NCI-H2227 (cell line): ENCODE data around the gene TSKS.

ENCODE experiments used
- DNase-seq: peaks from one replicate; lab custom pipeline; 2025; ENCODE audit not compliant: unreplicated experiment; lab: John Stamatoyannopoulos, UW

TSKS gene

DNA sequence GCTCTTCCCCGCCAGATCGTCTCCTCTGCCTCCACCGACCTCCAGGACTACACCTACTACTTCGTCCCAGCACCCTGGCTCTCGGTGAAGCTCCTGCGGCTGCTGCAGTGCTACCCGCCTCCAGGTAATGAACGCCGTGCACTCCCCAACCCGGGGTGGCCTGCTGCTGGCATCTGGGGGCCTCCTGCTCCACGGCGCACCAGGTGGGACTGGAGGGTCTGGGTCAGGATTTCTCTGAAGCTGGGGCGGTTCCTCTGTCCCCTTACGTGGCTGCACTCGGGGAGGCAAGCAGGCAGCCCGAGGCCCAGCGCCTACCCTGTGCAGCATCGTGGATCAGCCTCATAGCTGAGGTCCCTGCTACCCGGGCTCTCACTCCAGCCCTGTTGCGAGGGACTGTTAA lies 32.5 kb upstream of the TSKS start:
- no peak for DNase-seq

DNA sequence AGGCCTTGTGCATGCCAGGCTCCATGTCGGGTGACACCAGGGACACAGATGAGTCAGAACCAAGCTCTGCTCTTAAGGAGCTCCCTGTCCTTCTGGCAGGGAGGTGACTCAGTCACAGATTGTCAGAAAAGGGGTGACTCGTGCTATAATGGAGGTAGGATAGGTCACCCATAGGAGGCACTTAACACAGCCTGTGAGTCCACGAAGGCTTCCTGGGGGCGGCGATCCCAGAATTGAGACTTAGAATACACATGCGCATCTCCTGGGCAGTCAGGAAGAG lies 30.4 kb upstream of the TSKS start:
- DNase-seq = no peak

DNA sequence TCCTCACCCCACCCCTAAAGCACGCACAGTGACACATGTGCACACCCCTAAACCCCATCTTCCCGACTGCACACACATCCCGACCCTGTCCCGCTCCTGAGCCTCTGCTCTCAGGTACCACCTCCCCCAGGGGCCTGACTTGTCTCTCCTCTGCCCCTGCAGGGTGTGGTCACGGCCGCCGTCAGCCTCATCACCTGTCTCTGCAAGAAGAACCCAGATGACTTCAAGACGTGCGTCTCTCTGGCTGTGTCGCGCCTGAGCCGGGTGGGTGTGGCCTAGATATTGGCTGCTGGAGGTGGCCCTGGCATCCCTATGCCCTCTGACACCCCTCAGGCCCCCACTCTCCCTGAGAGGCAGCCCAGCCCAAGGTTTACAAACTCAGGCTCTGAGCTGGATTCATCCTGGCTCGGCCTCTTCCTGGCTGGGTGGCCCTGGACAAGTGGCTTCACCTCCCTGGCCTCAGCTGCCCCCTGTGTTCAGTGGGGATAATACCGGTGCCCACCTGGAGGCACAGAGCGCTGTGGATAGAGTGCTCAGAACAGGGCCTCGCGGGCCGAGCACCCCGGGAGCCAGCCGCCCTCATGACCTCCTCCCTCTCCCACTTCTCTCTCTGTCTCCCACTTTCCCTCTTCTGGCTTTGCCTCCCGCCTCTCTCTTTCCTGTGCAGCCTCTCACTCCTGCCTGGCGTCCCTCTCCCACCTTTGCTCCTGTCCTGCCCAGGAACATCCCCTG lies 29.9 kb upstream of the TSKS start:
- no peak for DNase-seq

DNA sequence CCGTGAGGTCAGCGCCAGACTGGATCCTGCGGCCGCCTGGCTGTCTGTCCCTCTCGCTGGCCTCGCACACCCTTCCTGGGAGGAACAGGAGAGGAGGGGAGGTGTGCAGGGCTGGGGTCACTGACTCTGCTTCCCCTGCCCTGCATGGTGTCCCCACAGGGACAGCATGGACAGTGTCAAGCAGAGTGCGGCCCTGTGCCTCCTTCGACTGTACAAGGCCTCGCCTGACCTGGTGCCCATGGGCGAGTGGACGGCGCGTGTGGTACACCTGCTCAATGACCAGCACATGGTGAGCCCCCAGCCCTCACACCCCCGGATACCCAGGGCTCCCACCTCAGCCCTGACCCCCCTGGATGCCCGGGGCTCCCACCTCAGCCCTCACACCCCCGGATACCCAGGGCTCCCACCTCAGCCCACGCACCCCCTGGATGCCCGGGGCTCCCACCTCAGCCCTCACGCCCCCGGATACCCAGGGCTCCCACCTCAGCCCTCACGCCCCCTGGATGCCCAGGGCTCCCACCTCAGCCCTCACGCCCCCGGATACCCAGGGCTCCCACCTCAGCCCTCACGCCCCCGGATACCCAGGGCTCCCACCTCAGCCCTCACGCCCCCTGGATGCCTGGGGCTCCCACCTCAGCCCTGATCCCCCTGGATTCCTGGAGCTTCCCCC lies 28.8 kb upstream of the TSKS start:
- DNase-seq = no peak

DNA sequence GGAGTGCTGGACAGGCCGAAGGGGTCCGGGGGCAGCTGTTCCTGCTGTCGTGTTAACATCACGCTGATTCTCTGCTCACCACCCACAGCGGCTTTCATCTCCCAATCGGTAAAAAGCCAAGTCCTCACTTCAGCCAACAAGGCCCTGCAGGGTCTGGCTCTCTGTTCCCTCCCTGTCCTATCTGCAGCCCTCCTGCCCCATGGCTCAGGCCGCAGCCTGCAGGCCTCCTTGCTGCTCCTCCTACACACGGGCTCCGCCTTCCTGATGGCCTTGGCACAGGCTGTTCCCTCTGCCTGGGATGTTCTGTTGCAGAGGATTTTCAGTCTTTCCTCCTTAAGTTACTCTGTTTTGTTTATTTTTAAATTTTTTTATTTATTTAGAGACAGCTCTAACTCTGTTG lies 27.8 kb upstream of the TSKS start:
- DNase-seq = no peak

DNA sequence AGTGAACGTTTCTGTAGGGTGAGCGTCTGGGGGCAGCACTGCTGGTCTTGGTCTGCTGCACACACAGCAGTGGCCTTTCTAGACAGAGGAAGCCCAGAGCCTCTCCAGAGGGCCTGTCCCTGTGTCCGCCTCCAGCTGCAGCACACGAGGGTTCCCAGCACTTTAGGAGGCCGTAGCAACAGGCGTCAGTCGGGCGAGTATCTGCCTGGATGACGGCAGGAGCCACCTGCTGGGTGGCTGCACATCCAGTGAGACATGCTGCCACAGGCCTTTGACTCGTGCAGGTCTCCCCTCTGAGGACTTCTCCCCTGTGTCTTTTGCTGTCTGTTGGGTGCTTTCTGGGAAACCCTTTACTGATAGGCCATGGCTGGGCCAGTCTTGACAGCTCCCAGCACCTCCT lies 25.8 kb upstream of the TSKS start:
- no peak for DNase-seq

DNA sequence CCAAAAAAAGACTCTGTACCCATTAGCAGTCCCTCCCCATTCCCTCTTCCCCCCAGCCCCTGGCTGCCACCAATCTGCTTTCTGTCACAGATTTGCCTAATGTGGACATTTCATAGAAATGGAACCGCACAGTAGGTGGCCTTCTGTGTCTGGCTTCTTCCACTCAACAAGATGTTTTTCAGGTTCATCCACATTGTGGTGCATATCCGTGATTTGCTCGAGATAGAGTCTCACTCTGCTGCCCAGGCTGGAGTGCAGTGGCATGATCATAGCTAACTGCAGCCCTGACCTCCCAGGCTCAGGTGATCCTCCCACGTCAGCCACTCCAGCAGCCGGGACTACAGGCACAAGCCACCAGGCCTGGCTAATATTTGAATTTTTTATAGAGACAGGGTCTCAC lies 24.6 kb upstream of the TSKS start:
- DNase-seq = no peak

DNA sequence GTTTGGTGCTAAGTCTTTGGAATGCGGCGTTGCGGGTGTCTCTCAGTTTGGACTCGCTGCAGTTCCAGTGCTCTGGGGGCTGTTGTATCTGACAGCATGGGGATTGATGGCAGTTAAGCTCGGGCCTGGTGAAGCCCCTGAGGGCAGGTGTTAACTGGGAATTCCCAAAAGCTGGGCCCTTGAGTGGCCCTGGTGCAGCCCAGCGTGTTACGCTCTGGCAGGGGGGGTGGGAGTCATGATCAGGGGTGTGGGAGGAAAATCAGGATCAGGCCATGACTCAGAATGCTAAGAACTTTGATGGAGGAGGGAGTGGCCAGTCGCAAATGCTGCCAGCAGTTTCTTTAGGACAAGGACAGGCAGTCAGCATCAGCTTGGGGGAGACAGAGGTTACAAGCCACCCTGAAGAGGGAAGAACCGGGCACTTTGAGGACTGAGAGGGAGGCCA lies 23.3 kb upstream of the TSKS start:
- no peak for DNase-seq

DNA sequence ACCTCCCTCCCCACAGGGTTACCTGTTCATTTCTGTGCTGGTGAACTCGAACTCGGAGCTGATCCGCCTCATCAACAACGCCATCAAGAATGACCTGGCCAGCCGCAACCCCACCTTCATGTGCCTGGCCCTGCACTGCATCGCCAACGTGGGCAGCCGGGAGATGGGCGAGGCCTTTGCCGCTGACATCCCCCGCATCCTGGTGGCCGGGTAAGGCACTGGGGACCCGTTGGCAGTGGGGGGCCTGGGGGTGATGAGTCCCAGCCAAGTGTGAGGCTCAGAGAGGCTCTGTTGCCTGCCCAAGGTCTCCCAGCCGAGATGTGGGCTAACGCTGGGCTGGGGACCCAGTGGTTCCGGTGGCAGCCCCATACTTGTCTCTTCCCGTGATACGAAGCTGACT lies 19.4 kb upstream of the TSKS start:
- DNase-seq = no peak

DNA sequence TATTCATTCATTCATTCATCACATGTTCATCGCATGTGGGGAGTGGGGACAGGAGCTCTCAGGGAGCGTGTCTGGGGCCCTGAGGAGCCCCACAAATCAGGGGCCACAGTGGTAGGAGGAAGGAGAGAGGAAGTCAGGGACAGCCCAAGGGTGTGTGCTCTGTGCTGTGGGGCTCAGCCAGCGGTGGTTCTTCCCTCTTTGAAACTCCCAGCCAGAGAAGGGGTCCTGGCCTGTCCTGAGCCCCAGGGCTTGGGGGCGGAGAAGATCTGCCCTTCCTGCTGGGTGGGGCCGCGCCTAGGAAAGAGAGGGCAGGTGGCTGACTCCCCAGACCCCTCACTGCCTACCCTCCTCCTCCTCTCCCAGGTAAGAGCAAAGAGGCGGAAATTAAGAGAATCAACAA lies 18.3 kb upstream of the TSKS start:
- no peak for DNase-seq

DNA sequence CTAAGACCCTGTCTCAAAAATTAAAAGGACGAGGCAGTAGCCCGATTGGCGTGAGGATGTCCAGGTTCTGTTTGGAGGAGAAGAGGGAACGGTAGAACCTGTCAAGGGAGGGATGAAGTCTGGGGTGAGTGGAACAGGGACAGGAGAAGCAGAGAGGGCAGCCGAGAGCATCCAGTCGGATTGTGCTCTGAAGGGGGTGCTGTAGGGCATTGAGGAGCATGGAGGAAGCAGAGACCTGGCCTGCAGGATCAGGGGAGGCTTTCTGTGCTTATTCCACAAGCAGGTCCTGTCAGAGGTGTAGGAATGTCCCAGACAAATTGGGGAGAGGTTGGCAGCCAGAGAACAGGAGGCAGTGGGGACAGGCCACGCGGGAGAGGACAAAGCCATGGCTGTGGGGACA lies 17.8 kb upstream of the TSKS start:
- no peak for DNase-seq

DNA sequence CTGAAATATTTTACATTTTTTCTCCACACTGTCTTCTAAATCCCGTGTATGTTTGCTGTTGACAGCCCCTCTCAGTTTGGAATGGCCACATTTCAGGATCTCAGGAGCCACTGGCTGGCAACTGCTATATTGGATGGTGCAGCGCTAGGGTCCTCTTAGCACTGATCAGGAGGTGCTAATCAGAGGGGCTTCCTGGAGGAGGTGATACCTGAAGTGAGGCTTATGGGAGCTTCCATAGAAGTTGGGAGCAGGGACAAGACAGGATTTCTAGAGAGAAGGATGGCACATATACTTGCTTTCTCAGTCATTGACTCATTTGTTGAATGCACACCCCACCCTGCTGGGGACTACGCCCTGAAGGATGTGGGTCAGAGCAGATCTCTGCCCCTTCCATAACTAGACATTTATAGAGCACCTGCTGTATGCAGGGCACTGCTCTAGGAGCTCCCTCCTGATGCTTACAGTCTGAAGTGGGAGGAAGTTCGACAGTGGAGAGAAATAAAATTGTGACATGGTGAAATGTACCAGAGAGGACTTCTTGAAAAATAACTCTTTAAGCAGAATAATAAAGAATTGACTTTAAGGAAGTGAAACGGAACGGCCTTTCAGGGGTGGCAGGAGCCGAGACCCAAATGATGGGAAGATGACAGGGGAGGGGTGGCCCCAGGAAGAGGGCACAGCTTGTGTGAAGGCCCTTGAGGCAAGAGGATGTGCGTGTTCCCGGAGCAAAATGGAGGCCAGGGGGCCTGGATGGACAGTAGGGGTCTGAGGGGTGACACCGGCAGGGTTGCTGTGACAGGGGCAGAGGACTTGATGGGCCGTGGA lies 16.8 kb upstream of the TSKS start:
- DNase-seq = no peak

DNA sequence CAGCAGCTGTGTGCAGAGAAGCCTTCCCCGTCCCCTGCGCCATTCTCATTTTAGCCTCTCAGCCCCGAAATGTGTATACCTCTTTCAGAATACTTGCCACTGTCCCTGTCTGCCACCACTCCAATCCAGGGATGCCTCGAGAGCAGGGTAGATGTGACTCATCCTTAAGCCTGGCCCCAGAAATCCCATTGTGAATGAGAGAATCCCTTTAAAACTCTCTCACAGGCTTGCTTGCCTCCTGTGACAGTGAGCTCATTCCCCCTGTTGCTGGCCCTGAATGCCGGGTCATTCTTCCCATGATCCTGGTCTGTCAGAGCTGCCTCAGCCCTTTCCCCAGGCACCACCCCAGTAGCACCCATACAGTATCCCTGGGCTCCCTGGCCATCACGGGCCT lies 13.3 kb upstream of the TSKS start:
- no peak for DNase-seq

DNA sequence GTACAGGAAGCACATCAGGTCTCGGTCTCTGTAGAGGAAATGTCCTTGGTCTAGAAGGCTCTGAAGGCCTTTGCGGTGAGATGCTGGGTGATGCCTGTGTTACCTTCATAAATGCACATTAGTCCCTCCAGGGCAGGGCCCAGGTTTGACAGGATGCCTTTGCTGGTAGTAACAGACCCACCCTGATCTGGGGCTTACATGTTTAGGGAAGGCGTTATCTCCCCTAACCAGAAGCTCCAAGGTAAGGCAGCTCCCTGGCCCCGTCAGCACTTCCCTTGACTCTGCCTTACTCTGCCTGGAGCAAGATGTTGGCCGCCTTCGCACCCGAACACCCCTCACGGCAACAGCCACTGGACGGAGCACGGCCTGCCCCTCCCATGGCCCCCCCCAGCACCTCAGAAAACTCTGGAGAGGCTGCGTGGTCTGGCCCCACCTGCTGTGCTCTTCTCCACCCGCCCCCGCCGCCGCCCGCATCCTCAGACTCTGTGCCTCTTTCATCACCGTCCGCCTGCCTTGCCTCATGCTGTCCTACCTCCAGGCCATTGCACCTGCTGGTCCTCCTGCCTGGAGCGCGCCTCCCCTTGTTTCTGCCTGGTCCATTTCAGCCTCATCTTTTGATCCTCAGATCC lies 12.8 kb upstream of the TSKS start:
- DNase-seq = no peak

DNA sequence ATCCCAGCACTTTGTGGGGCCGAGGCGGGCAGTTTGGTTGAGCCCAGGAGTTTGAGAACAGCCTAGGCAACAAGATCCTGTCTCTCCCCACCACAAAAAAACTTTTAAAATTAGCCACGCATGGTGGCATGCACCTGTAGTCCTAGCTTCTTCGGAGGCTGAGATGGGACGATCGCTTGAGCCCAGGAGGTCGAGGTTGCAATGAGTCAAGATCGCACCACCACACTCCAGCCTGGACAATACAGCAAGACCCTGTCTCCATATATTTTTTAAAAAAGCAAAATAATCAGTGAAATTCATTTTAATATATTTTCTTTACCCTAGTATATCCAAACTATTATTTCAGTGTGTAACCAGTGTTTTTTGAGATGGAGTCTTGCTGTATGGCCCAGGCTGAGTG lies 11.9 kb upstream of the TSKS start:
- DNase-seq = no peak

DNA sequence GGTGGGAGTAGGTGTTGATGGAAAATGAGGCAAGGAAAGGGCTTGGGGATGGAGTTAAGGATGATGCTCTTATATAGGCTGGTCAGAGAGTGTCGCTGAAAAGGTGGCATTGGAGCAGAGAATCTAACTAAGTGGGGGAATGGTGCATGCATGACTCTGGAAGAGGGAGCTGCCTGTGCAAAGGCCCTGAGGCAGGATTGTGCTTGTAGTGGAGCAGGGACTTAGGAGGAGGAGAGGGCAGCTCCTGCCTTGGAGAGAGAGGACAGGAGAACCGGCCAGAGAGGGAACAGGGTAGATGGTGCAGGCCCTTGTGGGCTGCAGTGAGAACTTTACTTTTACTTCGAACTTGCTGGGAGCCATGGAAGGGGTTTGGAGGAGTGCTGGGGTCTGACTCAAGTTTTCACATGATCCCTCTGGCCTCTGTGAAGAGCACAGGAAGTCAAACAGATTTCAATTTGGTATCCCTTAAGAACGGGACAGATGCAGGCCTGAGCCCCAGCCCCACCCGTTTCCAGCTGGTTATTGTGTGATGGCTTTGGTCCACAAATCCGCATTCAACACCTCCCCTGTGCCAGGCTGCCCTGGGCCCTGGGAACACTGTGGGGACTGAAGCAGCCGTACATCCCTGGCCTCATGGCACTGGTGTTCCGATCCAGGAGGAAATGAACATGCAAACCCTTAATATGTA lies 10.7 kb upstream of the TSKS start:
- no peak for DNase-seq

DNA sequence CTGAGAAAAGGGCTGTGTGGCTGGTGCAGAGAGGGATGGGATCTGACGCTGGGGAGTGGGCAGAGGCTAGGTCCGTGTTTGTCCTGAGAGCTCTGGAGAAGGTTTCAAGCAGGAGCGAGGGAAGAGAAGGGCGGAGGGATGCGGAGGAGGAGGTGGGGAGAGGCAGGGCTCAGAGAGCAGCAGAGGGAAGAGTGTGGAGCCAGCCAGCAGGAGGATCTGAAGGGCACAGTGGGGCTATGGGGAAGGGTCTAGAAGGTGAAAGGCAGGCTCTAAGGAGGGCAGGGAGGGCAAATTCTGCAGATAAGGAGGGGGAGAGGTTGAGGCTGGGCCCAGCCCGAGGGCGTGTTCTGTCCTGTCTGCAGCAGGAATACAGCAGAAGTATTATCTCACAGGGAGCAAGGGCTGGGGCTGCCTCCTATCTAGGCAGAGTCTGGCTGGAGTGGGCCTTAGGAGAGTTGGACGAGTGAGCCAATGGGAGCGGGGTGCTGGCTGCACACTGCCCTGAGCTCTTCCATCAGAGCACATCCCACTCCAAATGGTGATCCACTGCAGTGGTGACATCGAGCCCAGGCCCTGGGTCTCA lies 9.8 kb upstream of the TSKS start:
- no peak for DNase-seq

DNA sequence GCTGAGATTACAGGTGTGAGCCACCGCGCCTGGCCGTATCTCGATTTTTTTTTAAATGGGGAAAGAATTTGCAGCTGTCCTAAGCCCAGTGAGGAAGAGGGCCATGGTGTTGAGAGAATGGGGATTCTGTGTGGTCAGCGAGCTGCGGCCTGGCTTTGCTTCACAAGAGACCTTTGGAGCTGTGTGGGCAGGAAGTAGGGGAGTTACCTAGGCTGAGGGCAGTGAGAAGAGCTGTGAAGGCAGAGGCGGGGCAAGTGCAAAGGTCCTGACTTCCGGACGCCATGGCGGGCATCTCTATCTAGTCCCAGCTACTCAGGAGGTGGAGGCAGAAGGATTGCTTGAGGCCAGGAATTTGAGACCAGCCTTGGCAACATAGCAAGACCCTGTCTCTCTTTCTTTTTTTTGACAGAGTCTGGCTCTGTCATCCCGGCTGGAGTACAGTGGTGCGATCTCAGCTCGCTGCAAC lies 8.6 kb upstream of the TSKS start:
- DNase-seq = no peak

DNA sequence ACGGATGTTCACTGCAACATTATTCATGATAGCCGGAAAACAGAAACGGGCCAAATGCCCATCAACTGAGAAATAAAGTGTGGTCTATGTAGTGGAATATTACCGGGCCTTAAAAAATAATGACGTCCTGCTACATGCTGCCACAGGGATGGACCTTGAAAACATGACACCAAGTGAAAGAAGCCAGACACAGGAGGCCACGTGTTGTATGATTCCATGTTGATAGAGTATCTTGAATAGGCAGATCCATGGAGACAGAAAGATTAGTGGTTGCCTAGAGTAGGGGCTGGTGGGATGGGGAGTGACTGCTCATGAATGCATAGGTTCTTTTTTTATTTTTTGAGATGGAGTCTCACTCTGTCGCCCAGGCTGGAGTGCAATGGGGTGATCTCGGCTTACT lies 7.4 kb upstream of the TSKS start:
- no peak for DNase-seq

DNA sequence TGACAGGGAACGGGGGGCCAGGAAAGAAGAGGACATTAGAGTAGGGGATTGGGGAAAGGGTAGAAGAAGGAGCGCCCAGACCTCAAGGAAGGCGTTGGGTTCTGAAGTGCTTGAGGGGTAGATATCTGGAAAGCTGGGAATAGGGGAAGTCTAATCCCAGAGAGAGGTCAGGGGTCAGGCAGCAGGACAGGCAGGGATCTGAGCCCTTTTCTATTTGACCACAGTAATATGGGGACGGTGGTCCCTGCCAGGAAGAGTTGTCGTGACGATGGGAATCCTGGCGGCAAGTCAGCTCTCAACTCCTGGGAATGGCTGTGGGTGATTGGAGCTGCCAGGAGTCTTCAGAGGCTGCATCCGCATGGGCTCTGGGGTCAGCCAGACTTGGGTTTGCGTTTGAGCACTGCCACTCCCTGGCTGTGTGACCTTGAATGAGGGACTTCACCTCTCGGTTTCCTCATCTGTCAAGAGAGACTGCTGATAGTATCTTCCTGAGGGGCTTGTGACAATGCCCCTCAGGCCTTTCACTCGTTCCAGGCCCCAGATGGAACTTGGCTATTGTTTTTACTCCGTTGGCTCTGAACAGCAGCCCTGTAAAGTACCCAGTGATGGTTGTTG lies 5.0 kb upstream of the TSKS start:
- DNase-seq = no peak
